GM21390 (cell line): ENCODE results near the gene GDPD5.

Experiments used
- ATAC-seq: cut with Tn5 transposase; IDR thresholded peaks from one replicate; pipeline ENCODE4 v1.9.1; 2021; ENCODE audit not compliant: unreplicated experiment

The GDPD5 gene

GRCh38 chr11:75474878-75475766 lies 50.6 kb downstream of the GDPD5 start:
- no peak for ATAC-seq

DNA sequence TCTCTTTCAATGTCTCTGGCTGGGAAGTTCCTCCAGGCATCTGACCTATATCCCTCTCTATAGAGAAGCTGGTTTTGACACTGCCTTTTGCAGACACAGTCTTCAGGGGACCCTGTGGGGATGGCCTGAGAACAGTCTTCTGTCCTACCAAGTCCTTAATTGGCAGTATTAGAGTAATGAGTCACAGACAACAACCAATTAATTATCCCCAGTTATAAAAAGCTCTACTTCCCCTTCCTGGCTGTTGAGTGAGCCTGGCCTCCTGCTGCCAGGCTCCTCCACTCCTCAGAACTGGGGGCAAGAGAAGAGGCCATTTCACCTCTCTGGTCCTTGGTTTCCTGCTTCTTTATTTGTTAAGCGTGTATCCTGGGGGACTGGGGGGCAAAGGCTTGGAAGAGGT lies 51.5 kb downstream of the GDPD5 start:
- ATAC-seq = no peak

DNA sequence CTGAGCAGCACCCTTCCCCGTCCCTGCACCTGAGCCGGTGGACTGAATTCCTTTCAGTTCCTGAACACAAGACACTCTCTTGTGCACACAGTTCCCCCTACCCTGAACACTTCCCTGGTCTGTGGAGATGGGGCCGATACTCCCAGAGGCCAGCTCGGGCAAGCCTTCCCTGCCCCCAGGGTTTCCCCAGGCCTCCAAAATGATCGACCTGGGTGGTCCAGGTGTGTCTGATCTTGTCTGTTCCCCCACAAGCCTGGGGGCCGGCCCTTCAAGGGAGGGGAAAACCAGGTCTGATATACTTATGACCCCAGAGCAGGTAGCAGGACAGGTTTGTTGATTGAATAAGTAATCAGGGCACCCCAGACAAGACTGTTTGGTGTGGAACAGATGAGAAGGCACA lies 52.1 kb downstream of the GDPD5 start:
- ATAC-seq = no peak

DNA sequence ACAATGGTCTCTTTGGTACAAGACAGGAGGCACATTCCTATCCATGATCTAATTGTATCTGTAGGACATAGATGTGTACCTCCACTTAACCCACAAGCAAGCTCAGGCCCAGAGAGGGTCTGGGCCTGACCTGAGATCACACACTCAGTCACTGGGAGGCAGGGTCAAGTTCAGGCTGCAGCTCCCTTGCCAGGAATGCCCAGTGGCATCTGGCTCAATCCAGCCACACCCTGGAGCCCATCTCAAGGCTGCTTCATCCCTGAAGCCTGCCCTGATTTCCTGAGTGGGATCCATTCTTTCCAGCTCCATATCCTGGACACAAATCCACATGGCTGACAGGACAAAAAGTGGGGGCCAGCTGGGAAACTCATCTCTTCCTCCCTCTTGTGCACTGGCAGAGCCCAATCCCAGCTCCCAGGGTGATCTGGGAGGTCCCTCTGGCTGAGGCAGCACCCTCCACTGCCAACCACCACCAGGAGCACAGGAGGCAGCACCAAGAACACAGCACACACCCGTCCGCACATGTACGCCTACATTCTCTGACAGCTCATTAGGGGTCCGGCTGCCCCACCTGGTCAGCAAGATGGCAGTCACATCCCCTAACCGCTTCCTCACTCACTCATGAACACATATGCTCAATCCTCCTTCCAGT lies 53.5 kb downstream of the GDPD5 start:
- no peak for ATAC-seq

DNA sequence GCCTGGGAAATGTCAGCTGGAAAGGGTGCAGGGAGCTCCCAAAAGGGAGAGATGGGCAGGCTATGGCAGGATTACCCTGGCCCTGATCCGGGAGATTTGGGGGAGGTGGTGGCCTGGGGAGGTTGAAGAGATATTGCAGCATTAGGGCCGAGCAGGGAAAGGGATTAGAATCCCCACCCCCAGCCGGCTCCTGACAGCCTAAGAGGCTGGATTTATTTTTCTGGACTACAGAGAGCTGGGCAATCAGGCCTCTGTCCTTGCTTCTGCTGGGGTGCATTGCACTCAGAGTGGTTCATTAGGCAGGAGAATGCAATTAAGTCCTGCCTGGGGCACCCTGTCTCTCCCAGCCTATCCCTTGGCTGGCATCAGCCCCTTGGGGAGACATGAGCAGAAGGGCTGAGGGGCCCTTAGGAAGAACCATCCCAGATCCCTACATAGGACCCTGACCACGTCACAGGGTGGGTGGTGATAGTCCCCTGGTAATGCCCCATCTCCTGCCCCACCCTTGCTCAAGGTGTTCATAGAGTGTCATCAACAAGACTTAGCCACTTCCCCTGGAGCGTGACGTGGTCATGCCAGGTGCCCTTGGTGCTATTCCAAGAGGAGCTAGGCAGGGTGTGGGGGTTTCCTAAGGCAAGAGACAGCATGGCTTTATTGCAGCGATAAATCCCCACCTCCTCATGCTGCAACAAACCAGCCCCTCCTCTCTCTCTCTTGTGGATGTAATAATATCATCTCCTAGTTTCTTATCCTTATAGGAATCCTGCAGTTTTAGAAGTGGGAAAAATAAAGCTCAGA lies 54.4 kb downstream of the GDPD5 start:
- ATAC-seq = no peak

DNA sequence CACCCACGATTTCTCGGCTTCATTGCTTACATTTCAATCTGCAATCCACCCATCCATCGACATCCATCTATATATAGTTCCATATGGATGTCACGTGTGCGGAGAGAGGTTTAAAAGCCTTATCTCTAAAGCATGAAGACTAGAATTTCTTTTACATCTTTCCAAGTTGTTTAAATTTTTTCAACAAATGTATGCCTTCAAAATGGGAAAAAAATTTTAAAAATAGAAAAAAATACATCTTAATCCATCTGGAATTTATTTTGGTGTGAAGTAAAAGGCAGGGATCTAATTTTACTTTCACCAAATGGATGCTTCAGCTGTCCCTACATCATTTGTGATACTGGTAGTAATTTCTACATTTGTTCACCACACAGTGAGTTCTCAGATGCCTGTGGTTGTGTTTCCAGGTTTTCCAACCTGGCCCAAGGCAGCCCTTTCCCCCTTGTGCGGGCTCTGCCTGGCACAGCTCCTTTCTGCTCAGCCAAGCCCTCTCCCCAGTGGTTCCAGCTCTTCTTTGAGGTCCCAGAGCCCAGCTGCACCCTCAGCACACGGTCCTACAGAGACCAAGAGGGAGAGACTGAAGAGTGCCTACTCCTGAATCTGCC lies 55.2 kb downstream of the GDPD5 start:
- no peak for ATAC-seq

DNA sequence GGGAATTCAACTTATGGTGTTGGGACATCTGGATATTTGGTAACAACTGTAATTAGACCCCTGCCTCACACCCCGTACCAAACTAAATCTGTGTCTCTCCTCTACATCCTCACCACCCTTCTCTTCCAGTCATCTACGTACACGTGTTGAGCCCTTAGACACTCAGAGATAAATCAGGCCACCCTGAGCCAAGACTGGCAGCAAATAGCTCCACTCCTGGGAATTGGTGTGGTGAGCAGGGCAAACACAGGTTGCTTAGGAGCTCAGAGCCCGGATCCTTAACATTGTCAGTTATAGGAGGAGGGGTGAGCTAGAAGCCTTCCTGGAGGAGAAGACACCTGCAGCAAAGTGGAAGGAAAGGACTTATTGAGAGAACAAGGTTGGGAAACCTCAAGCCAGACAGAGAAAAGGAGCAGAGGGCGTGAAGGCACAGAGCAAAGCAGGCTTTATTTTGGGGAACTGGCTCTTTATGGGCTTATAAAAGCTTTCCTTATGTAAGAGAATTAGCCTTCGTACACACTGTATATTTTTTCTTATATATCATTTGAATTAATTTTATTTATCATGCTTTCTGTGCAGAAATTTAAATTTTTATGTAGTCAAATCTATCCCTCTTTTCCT lies 55.8 kb downstream of the GDPD5 start:
- no peak for ATAC-seq

DNA sequence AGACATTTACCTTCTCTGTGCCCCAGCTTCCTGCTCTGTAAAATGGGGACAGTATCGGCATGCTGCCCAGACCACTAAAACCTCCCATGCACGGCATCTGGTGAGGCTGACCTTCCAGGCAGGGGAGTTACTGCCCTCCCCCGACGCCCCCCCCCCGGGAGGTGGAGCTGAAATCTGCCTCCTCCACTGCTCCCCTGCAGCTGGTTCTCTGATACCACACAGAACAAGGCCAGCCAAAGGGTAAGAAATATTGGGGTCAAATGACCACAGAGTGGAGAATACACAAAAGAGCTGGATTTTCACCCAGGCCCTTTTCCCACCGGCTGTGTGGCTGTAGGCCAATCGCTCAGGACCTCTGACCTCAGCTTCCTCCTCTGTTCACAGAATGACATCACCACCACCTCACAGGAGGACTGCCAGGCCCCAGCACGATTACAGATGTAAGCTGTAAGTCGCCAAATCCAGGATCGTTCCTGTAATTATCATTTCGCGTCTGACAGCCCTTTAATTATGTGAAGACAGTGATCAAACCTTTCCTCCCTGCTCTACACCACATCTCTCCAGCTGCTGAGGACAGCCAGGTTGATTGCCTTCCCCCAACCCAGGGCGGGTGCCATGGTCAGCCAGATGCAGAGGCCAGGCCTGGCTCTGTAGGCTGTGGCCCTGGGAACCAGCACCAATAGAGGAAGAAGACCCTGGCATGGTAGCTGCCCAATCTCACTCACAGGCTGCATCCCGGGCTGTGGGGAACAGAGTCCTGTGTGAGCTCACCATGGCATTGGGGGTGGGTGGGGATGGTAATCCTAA lies 57.0 kb downstream of the GDPD5 start:
- no peak for ATAC-seq

DNA sequence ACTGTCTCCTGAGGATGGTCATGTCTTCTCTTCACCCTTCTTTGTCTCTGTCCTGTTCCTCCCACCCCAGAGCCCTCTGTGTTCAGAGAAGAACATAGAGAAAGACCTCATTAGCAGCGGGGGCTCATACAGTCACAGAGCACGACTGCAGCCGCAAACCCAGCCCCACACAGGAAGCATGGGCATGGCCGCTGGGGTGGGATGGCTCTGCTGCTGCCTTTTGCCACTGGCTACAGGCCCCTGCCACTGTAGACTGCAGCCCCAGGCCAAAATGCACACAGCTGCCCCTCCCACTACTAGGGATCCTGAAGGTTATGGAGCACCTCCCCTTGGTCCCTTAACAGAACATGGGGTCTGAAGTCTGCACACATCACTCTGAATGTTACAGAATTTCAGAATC lies 57.9 kb downstream of the GDPD5 start:
- ATAC-seq = no peak

GRCh38 chr11:75467311-75467710 lies 58.4 kb downstream of the GDPD5 start:
- ATAC-seq = no peak

DNA sequence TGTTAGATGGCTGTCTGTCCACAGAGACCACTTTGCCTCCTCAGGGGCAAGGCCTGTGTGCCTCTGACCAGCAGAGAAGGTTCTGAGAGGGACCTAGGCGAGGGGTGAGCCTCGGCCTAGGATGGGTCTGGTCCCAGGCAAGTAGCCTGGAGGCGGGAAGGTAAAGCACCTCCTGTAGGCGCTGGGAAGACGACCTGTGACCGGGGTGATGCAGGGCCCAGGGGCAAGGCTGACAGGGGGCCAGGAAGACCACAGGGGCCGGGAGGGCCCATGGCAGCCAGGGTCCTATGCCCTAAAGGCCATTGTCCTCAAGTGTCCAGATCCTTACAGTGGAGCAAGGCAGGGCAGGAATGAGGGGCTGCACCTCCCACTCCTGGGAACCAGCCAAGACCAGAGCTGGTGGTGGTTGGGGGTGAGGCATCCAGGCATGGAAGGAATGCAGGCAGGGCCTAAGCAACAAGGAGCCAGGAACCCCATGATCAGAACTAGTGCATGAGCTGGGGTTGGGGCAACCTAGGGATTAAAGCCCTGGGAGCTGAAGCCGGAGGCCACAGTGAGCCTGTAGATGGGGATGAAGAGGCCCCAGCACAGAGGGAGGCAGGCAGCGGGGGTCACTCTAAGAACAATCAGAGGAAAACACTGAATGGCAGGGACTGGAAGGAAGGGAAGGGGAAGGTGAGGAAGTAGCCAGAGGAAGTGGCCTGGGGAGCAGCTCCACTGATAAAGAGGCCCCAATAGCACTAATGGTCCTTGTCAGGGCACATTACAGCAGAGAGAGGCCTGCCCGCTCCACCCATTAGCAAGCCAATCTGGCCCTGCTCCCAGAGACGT lies 59.8 kb downstream of the GDPD5 start:
- ATAC-seq = no peak

- no peak for ATAC-seq
Observed at GRCh38 chr11:75463106-75463774, 62.5 kb downstream of the GDPD5 start.

GRCh38 chr11:75462117-75462653 lies 63.6 kb downstream of the GDPD5 start:
- no peak for ATAC-seq

- ATAC-seq = no peak
Observed at GRCh38 chr11:75461151-75461550, 64.6 kb downstream of the GDPD5 start.

DNA sequence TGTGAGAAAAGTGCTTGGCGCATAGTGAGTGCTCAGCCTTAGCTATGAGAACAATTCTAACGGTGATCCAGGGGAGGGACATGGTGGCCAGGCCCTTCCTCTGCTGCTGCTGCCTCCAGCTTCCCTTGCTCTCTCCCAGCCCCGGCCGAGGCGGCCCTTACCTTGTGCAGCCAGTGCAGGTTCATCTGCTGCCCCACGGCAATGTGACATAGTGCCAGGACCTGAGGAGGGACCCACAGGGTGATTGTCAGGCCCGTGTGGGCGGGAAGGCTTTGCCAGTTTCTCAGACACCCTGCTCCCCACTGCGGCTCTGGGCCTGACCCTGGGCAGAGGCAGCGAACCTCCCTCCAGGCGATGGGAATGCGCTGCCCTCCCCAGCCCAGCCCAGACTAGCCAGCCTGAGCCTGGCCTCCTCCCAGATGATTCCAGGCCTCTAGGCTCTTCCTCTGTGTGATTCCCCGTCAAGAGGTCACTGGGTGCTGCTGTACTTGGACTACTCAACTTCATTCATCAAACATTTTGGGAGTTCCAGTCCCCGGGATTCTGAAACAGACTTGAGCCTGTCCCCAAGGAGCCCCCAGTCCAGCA lies 69.1 kb downstream of the GDPD5 start:
- no peak for ATAC-seq

GRCh38 chr11:75454987-75455386 lies 70.8 kb downstream of the GDPD5 start:
- no peak for ATAC-seq

- ATAC-seq = no peak
Observed at GRCh38 chr11:75453916-75454655, 71.7 kb downstream of the GDPD5 start.
